ENCODE results near the gene PMPCA. TPM values are rescaled to one million over a fixed set of nuclear protein-coding genes. Genes with fewer than 3 reads are reported as not detected.

Gene PMPCA
- polyA plus RNA-seq (2013, experiment 1 of 2): 61.0 TPM
- 51.8 TPM for polyA plus RNA-seq (2013, experiment 2 of 2)

GRCh38 chr9:136410500-136411287 is at the start of gene PMPCA, which contains the start of gene ENTR1:
TSS of gene PMPCA (plus strand) at chr9:136410658. CDS start at chr9:136410669, 11 bp downstream.
TSS of gene ENTR1 (minus strand) at chr9:136410614. CDS start at chr9:136410397, 217 bp downstream.
- H3K27ac ChIP-seq (ENCODE audit: low read depth, low read length, severe bottlenecking): peak within 1 kb of the TSS; percentile 89
- peak within 1 kb of the TSS; percentile 94 for H3K4me3 ChIP-seq (ENCODE audit: extremely low read depth, insufficient read depth, low read length, poor library complexity, severe bottlenecking)
- H3K36me3 ChIP-seq (ENCODE audit: control insufficient read depth, insufficient read depth, low read length): peaks cover 63% of the 10 kb centered on the region
- H3K9me3 ChIP-seq (ENCODE audit: control insufficient read depth, low read length): no peaks in the 10 kb centered on the region
- 1% methylated on average over 59 to 74 of the region's 83 CpGs for WGBS, 2 experiments (ENCODE audit: insufficient coverage in 2 of 2)
- peaks cover 13% of the 10 kb centered on the region for H3K4me1 ChIP-seq (ENCODE audit: control insufficient read depth, insufficient read depth, low read length, poor library complexity, severe bottlenecking)

GRCh38 chr9:136361047-136361753 is 49.3 kb upstream of the PMPCA start:
- H3K27ac ChIP-seq (ENCODE audit: low read depth, low read length, severe bottlenecking): peak overlapping the region; percentile 58
- no peak overlapping the region for H3K4me3 ChIP-seq (ENCODE audit: extremely low read depth, insufficient read depth, low read length, poor library complexity, severe bottlenecking)
- peaks cover 20% of the 10 kb centered on the region for H3K36me3 ChIP-seq (ENCODE audit: control insufficient read depth, insufficient read depth, low read length)
- H3K9me3 ChIP-seq (ENCODE audit: control insufficient read depth, low read length): no peaks in the 10 kb centered on the region
- WGBS, 2 experiments (ENCODE audit: insufficient coverage in 2 of 2): 93 to 95% methylated on average over 40 to 42 of the region's 43 CpGs
- H3K4me1 ChIP-seq (ENCODE audit: control insufficient read depth, insufficient read depth, low read length, poor library complexity, severe bottlenecking): peaks cover 3% of the 10 kb centered on the region

GRCh38 chr9:136361754-136362449 is 48.6 kb upstream of the PMPCA start:
- H3K27ac ChIP-seq (ENCODE audit: low read depth, low read length, severe bottlenecking): peak overlapping the region; percentile 58

GRCh38 chr9:136362450-136362784 is 48.0 kb upstream of the PMPCA start:
- H3K36me3 ChIP-seq (ENCODE audit: control insufficient read depth, insufficient read depth, low read length): peaks cover 17% of the 10 kb centered on the region
- H3K27ac ChIP-seq (ENCODE audit: low read depth, low read length, severe bottlenecking): no peak overlapping the region
- H3K9me3 ChIP-seq (ENCODE audit: control insufficient read depth, low read length): no peaks in the 10 kb centered on the region
- 85 to 94% methylated on average over 5 of the region's 6 CpGs for WGBS, 2 experiments (ENCODE audit: insufficient coverage in 2 of 2)
- no peak overlapping the region for H3K4me3 ChIP-seq (ENCODE audit: extremely low read depth, insufficient read depth, low read length, poor library complexity, severe bottlenecking)
- H3K4me1 ChIP-seq (ENCODE audit: control insufficient read depth, insufficient read depth, low read length, poor library complexity, severe bottlenecking): peaks cover 2% of the 10 kb centered on the region

More at GRCh38 chr9:136361754-136362449, 48.6 kb upstream of the PMPCA start:
- Histone ChIP-seq H3K4me1 (ENCODE audit: control insufficient read depth, insufficient read depth, low read length, poor library complexity, severe bottlenecking) (peaks cover 2% of the 10 kb centered on the region), H3K4me3 (ENCODE audit: extremely low read depth, insufficient read depth, low read length, poor library complexity, severe bottlenecking) (no peak overlapping the region), H3K36me3 (ENCODE audit: control insufficient read depth, insufficient read depth, low read length) (peaks cover 17% of the 10 kb centered on the region), H3K9me3 (ENCODE audit: control insufficient read depth, low read length) (no peaks in the 10 kb centered on the region)
- WGBS, 2 experiments (ENCODE audit: insufficient coverage in 2 of 2): 90 to 92% methylated on average over 22 to 26 of the region's 26 CpGs

GRCh38 chr9:136363106-136363948 is 47.1 kb upstream of the PMPCA start, which contains the start of gene DNLZ:
TSS of gene DNLZ (minus strand) at chr9:136363744. CDS start at chr9:136363714, 30 bp downstream.
- Histone ChIP-seq H3K4me1 (ENCODE audit: control insufficient read depth, insufficient read depth, low read length, poor library complexity, severe bottlenecking) (peaks cover 2% of the 10 kb centered on the region), H3K9me3 (ENCODE audit: control insufficient read depth, low read length) (no peaks in the 10 kb centered on the region), H3K27ac (ENCODE audit: low read depth, low read length, severe bottlenecking) (peak within 1 kb of the TSS; percentile 88), H3K4me3 (ENCODE audit: extremely low read depth, insufficient read depth, low read length, poor library complexity, severe bottlenecking) (peak within 1 kb of the TSS; percentile 64), H3K36me3 (ENCODE audit: control insufficient read depth, insufficient read depth, low read length) (peaks cover 15% of the 10 kb centered on the region)
- WGBS, 2 experiments (ENCODE audit: insufficient coverage in 2 of 2): 1 to 2% methylated on average over 66 to 80 of the region's 97 CpGs

GRCh38 chr9:136363949-136364748 is 46.3 kb upstream of the PMPCA start:
- 86 to 89% methylated on average over 50 to 53 of the region's 54 CpGs for WGBS, 2 experiments (ENCODE audit: insufficient coverage in 2 of 2)
- no peaks in the 10 kb centered on the region for H3K9me3 ChIP-seq (ENCODE audit: control insufficient read depth, low read length)
- no peak overlapping the region for H3K27ac ChIP-seq (ENCODE audit: low read depth, low read length, severe bottlenecking)
- H3K36me3 ChIP-seq (ENCODE audit: control insufficient read depth, insufficient read depth, low read length): peaks cover 9% of the 10 kb centered on the region
- H3K4me1 ChIP-seq (ENCODE audit: control insufficient read depth, insufficient read depth, low read length, poor library complexity, severe bottlenecking): peaks cover 2% of the 10 kb centered on the region
- peak overlapping the region; percentile 64 for H3K4me3 ChIP-seq (ENCODE audit: extremely low read depth, insufficient read depth, low read length, poor library complexity, severe bottlenecking)

GRCh38 chr9:136364942-136365774 is 45.3 kb upstream of the PMPCA start:
- Histone ChIP-seq H3K9me3 (ENCODE audit: control insufficient read depth, low read length) (no peaks in the 10 kb centered on the region), H3K4me1 (ENCODE audit: control insufficient read depth, insufficient read depth, low read length, poor library complexity, severe bottlenecking) (peaks cover 2% of the 10 kb centered on the region), H3K27ac (ENCODE audit: low read depth, low read length, severe bottlenecking) (no peak overlapping the region), H3K4me3 (ENCODE audit: extremely low read depth, insufficient read depth, low read length, poor library complexity, severe bottlenecking) (no peak overlapping the region), H3K36me3 (ENCODE audit: control insufficient read depth, insufficient read depth, low read length) (peaks cover 4% of the 10 kb centered on the region)
- WGBS, 2 experiments (ENCODE audit: insufficient coverage in 2 of 2): 91 to 94% methylated on average over 28 to 29 of the region's 31 CpGs

GRCh38 chr9:136365775-136366222 is 44.7 kb upstream of the PMPCA start:
- Histone ChIP-seq H3K36me3 (ENCODE audit: control insufficient read depth, insufficient read depth, low read length) (peaks cover 4% of the 10 kb centered on the region), H3K27ac (ENCODE audit: low read depth, low read length, severe bottlenecking) (no peak overlapping the region), H3K9me3 (ENCODE audit: control insufficient read depth, low read length) (no peaks in the 10 kb centered on the region), H3K4me1 (ENCODE audit: control insufficient read depth, insufficient read depth, low read length, poor library complexity, severe bottlenecking) (peaks cover 2% of the 10 kb centered on the region), H3K4me3 (ENCODE audit: extremely low read depth, insufficient read depth, low read length, poor library complexity, severe bottlenecking) (no peak overlapping the region)
- 92% methylated on average over 8 of the region's 9 CpGs for WGBS, 2 experiments (ENCODE audit: insufficient coverage in 2 of 2)

- H3K4me1 ChIP-seq (ENCODE audit: control insufficient read depth, insufficient read depth, low read length, poor library complexity, severe bottlenecking): peaks cover 2% of the 10 kb centered on the region
- H3K9me3 ChIP-seq (ENCODE audit: control insufficient read depth, low read length): no peaks in the 10 kb centered on the region
- H3K4me3 ChIP-seq (ENCODE audit: extremely low read depth, insufficient read depth, low read length, poor library complexity, severe bottlenecking): no peak overlapping the region
- H3K36me3 ChIP-seq (ENCODE audit: control insufficient read depth, insufficient read depth, low read length): peaks cover 4% of the 10 kb centered on the region
- WGBS, 2 experiments (ENCODE audit: insufficient coverage in 2 of 2): 91 to 100% methylated on average over 5 to 9 of the region's 9 CpGs
- H3K27ac ChIP-seq (ENCODE audit: low read depth, low read length, severe bottlenecking): no peak overlapping the region
Observed at GRCh38 chr9:136366826-136367225, 43.6 kb upstream of the PMPCA start.
